ENCODE data around the gene PCDHGA8.

- peak in 1 of 4 donors; percentile 2 for TF ChIP-seq CTCF (IDR thresholded peaks at IDR 0.05)
- TF ChIP-seq POLR2A (IDR thresholded peaks at IDR 0.05) = no peak
Observed at GRCh38 chr5:141343953-141344463, 48.4 kb upstream of the PCDHGA8 start.
